IPS DF 6.9 (cell line): Measurements from ENCODE around the gene SETD1A.
"Not testable (repeated sequence)": the region's sequence is repeated elsewhere in the genome, so short reads cannot be mapped to it uniquely, and the experiment has no call there.

Experiments
- DNase-seq: peaks from one replicate; pipeline ENCODE4 v3.0.0-alpha.2; 2013; ENCODE audit warnings: low read depth, low spot score
- H3K27ac ChIP-seq: one replicate; pipeline ENCODE4 v1.5.1; 2013; ENCODE audit warnings: low read length, control low read depth
- H3K27me3 ChIP-seq: 2 replicates; pipeline ENCODE4 v1.6.1; 2013; ENCODE audit warnings: mild to moderate bottlenecking, low read length; ENCODE audit not compliant: control insufficient read depth, insufficient read depth
- H3K36me3 ChIP-seq: 2 replicates; pipeline ENCODE4 v1.6.1; 2013; ENCODE audit warnings: low read length; ENCODE audit not compliant: control insufficient read depth, insufficient read depth
- H3K4me1 ChIP-seq: 2 replicates; pipeline ENCODE4 v1.6.1; 2013; ENCODE audit warnings: low read length; ENCODE audit not compliant: control insufficient read depth, insufficient read depth
- H3K4me3 ChIP-seq: 2 replicates; pipeline ENCODE4 v1.5.1; 2013; ENCODE audit warnings: mild to moderate bottlenecking, low read length
- H3K9me3 ChIP-seq: 2 replicates; pipeline ENCODE4 v1.6.1; 2013; ENCODE audit warnings: low read length, inconsistent platforms; ENCODE audit not compliant: control insufficient read depth, insufficient read depth
- WGBS: extraction: QIAGEN DNeasy Blood & Tissue Kit; methylation state at CpG from one replicate; pipeline ENCODE4 v1.1.7; 2013; ENCODE audit warnings: mixed read lengths, missing lambda C conversion rate; ENCODE audit not compliant: insufficient read length, insufficient coverage; 5-methylcytosine and 5-hydroxymethylcytosine counted together

Gene SETD1A

DNA sequence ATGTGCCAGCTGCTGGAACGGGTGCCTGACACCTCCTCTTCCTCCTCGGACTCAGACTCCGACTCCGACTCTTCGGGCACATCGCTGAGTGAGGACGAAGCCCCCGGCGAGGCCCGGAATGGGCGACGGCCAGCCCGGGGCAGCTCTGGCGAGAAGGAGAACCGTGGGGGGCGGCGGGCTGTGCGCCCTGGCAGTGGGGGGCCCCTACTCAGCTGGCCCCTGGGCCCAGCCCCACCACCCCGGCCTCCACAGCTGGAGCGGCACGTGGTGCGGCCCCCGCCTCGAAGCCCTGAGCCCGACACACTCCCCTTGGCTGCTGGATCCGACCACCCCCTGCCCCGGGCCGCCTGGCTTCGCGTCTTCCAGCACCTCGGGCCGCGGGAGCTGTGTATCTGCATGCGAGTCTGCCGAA lies 27.4 kb upstream of the SETD1A start:
- Histone ChIP-seq H3K4me3 (no peak overlapping the region), H3K4me1 (peaks cover 3% of the 10 kb centered on the region; the same call in 1 of the 2 replicates), H3K27ac (no peak overlapping the region), H3K9me3 (no peaks in the 10 kb centered on the region), H3K27me3 (no peaks in the 10 kb centered on the region), H3K36me3 (peaks cover 25% of the 10 kb centered on the region)
- WGBS = no CpG with 5 or more reads among the region's 35 CpGs
- no peak for DNase-seq

DNA sequence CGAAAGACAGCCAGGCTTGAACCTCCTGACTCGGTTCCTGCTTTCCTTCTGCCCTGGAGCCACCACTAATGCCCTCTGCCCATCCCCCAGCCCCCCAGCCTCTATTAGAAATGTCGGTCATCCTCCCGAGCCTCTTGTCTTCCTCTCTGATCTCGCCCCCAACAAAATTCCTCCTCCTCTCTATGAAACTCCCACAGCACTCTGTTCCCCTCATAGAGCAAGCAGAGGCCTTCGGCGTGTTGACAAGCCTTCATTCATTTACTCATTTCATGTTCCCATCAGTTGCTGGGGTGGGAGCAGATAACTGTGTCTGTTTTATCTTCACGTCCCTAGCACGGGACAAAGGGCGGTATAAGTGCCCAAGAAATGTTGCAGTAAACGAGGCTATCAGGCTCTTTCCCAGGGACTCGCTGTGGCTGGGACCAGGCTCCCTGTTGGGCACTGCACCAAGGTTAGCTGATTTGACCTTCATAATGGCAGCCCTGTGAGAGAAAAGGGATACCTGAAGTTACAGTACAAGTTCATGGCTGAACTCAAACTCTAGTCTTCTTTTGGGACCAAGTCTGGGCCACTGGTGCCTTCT lies 26.4 kb upstream of the SETD1A start:
- WGBS = no CpG with 5 or more reads among the region's 12 CpGs
- Histone ChIP-seq H3K36me3 (peaks cover 31% of the 10 kb centered on the region), H3K9me3 (no peaks in the 10 kb centered on the region), H3K27ac (no peak overlapping the region), H3K4me3 (no peak overlapping the region), H3K27me3 (no peaks in the 10 kb centered on the region), H3K4me1 (peaks cover 3% of the 10 kb centered on the region; the same call in 1 of the 2 replicates)
- DNase-seq = no peak

DNA sequence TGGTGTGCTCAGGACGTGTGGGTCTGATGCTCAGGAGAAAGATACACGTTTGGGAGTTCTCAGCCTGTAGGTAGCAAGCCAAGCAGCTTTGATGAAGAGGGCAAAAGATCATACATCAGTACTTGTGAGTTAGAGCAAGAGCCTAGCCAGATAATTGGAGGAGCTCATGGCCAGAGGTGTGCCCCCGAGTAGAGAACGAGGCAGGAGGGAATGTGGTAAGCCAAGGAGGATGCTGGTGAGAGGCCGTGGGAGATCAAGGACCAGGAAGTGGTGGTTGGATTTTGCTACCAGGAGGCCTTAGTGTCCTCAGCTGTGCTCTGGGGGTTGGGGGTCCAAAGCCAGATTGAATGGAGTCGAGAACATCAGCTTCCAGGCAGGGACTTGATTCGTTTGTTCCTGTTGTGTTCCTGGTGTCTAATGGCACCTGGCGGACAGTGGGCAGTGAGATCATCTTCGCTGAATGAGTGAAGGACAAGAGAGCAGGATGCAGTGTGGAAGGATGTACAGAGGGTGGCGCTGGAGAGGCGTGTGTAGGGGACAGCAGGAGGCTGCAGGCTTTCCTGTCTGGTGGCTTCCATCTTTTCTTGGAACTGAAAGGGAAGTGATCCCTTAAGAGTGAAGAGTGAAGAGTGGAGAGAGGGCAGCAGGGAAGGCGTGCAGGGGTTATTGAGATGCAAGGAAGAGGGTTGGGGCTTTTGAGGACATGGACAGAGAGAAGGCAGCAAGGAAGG lies 22.6 kb upstream of the SETD1A start:
- no peaks in the 10 kb centered on the region for H3K27me3 ChIP-seq
- H3K4me1 ChIP-seq = no peaks in the 10 kb centered on the region
- H3K4me3 ChIP-seq = no peak overlapping the region
- H3K36me3 ChIP-seq = peaks cover 22% of the 10 kb centered on the region; the same call in 1 of the 2 replicates
- no peaks in the 10 kb centered on the region for H3K9me3 ChIP-seq
- WGBS = no CpG with 5 or more reads among the region's 12 CpGs
- no peak overlapping the region for H3K27ac ChIP-seq
- no peak for DNase-seq

DNA sequence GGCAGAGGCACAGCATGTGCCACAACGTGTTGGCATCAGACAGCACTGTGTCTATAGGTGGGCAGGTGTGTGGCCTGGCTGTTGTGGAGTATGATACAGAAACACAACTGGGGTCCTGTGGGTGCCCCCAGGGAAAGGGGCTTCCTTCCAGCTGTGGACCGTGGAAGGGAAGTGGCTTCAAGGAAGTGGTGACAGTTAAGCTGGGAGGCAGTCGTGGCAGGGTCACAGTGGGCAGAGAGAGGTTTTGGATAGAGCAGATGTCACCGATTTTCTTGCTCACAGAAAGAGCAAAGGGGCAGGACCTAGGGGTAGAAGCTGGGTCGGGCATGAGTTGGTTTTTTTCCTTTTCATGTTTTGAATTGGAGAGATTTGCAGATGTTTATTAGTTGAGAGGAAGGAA lies 19.9 kb upstream of the SETD1A start:
- Histone ChIP-seq H3K4me3 (no peak overlapping the region), H3K4me1 (peaks cover 3% of the 10 kb centered on the region; the same call in 1 of the 2 replicates), H3K9me3 (no peaks in the 10 kb centered on the region), H3K27me3 (no peaks in the 10 kb centered on the region), H3K36me3 (peaks cover 8% of the 10 kb centered on the region; the same call in 1 of the 2 replicates), H3K27ac (no peak overlapping the region)
- no peak for DNase-seq
- WGBS = no CpG with 5 or more reads among the region's 5 CpGs

DNA sequence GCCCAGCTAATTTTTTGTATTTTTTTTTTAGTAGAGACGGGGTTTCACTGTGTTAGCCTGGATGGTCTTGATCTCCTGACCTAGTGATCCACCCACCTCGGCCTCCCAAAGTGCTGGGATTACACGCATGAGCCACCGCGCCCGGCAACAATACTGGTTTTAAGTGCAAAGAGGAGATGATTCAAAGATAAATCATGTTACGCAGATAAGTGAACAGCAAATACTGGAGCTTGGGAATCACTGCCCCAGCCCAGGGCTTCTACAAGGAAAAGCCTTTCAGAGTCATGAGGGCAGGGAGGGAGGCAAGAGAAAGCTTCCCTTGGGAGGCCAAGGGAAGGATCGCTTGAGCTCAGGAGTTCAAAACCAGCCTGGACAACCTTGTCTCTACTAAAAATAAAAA lies 18.0 kb upstream of the SETD1A start:
- not testable (repeated sequence) for H3K27ac ChIP-seq
- H3K36me3 ChIP-seq = peaks cover 14% of the 10 kb centered on the region

DNA sequence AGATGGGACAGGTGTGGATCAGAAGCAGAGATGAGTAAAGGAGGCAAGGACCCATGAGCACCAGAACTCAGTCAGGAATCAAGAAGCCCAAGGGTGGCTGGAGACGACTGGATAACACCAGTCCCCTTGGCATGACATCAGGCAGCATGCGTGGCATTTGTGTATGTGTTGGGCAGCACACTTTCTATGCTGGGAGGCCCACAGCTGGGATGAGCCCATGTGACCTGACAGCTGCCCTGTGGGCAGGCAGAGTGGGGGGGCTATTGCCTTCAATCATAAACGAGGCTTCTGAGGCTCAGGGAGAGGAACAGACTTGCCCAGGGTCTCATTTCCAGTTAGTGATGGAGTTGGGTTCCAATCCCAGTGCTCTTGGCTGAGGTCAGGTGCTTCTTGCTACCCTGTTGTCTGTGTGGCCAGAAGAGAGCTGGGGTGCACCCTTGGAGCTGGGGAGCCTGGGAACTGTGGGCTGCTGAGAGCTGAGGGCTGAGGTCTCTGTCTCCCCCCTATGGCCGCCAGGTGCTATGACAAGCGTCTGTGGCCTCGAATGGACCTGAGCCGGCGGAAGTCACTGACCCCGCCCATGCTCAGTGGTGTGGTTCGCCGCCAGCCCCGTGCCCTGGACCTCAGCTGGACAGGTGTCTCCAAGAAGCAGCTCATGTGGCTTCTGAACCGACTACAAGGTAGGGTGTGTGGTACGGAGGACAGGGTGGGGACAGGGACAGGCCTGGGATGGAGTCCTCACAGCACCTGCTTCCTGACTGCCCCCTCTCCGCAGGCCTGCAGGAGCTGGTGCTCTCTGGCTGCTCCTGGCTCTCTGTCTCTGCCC lies 15.7 kb upstream of the SETD1A start:
- Histone ChIP-seq H3K4me1 (peaks cover 6% of the 10 kb centered on the region), H3K27me3 (no peaks in the 10 kb centered on the region), H3K36me3 (peaks cover 11% of the 10 kb centered on the region), H3K27ac (no peak overlapping the region), H3K9me3 (no peaks in the 10 kb centered on the region), H3K4me3 (no peak overlapping the region)
- no CpG with 5 or more reads among the region's 15 CpGs for WGBS
- no peak for DNase-seq

More for the DNA sequence above, 18.0 kb upstream of the SETD1A start:
- H3K4me1 ChIP-seq, DNase-seq, H3K4me3 ChIP-seq, H3K27me3 ChIP-seq, H3K9me3 ChIP-seq: not testable (repeated sequence)
- WGBS = no CpG with 5 or more reads among the region's 8 CpGs

DNA sequence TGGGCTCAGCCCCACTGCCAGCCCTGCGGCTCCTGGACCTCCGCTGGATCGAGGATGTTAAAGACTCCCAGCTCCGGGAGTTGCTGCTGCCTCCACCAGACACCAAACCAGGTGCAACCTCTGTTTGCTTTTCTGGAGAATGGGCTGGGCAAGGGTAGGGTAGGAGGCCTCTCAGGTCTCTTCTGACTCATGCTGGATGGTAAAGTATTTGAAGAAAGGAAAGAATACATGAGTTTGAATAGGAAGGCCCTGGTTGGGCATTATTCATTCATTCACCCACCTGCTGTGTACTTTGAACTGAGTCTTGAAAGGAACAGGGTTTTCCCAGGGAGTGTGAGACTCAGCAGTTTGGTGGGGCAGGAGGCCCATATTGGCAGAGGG lies 15.1 kb upstream of the SETD1A start:
- Histone ChIP-seq H3K27ac (no peak overlapping the region), H3K4me1 (peaks cover 8% of the 10 kb centered on the region), H3K9me3 (no peaks in the 10 kb centered on the region), H3K4me3 (no peak overlapping the region), H3K36me3 (peaks cover 12% of the 10 kb centered on the region), H3K27me3 (no peaks in the 10 kb centered on the region)
- no peak for DNase-seq
- no CpG with 5 or more reads among the region's 4 CpGs for WGBS

DNA sequence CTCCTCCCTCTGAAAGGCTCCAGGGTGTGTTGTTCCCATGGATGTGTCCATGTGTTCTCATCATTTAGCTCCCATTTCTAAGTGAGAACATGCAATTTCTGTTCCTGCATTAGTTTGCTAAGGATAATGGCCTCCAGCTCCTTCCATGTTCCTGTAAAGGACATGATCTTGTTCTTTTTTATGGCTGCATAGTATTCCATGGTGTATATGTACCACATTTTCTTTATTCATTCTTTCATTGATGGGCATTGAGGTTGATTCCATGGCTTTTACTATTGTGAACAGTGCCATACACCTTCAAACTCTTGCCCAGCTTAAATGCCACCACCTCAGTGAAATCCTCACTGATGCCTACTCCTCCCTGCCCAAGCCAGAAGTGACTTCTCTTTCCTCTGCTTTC lies 13.2 kb upstream of the SETD1A start:
- Histone ChIP-seq H3K9me3 (no peaks in the 10 kb centered on the region), H3K27ac (no peak overlapping the region), H3K27me3 (no peaks in the 10 kb centered on the region), H3K4me3 (no peak overlapping the region), H3K4me1 (peaks cover 8% of the 10 kb centered on the region), H3K36me3 (peaks cover 12% of the 10 kb centered on the region)
- DNase-seq = no peak

DNA sequence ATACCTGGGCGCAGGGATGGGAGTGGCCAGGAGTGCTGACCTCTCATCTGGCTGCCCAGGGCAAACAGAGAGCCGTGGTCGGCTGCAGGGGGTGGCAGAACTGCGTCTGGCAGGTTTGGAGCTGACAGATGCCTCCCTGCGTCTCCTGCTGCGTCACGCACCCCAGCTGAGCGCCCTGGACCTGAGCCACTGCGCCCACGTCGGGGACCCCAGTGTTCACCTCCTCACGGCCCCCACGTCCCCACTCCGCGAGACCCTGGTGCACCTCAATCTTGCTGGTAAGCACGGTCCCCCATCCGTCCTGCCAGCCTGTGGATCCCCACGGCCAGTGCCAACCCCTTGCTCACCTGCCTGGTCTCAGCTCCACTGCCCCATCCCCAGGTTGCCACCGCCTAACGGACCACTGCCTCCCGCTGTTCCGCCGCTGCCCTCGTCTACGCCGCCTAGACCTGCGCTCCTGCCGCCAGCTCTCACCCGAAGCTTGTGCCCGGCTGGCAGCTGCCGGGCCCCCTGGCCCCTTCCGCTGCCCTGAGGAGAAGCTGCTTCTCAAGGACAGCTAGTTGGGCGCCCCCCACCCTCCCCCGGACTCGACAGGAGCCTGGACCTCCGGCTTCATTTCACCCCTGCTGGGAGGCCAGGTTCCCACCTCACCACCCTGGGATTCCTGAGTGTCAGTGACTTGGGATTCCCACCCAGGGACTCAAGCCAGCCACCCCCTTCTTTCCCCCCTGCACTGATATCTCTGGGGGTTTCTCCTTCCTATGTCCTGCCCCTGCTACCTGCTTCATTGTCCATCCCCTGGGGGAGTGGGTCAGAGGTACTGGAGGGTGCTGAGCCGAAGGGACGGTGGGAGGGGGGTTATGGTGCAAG lies 10.6 kb upstream of the SETD1A start:
- no peaks in the 10 kb centered on the region for H3K9me3 ChIP-seq
- H3K27me3 ChIP-seq = no peaks in the 10 kb centered on the region
- DNase-seq = no peak
- WGBS = no CpG with 5 or more reads among the region's 38 CpGs
- peaks cover 12% of the 10 kb centered on the region for H3K36me3 ChIP-seq
- H3K4me1 ChIP-seq = peaks cover 11% of the 10 kb centered on the region
- no peak overlapping the region for H3K4me3 ChIP-seq
- H3K27ac ChIP-seq = no peak overlapping the region

DNA sequence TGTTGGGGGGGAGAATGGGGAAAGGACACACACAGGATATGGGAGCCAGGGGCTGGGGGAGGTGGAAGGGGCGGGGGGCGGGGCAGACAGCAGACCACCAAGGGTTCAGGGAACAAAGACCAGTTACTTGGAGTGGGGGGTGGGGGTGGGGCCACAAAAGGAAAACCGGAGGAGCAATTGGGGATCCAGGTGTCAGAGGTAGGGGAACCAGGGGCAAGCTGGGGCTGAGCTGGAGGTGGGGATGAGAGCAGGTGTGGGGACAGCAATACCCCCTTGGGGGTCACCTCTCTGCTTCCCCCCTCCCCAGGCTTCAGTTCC lies 10.1 kb upstream of the SETD1A start:
- Histone ChIP-seq H3K36me3 (peaks cover 12% of the 10 kb centered on the region), H3K4me3 (peak overlapping the region; percentile 42; the same call in 1 of the 2 replicates), H3K9me3 (no peaks in the 10 kb centered on the region), H3K4me1 (peaks cover 8% of the 10 kb centered on the region), H3K27ac (no peak overlapping the region), H3K27me3 (no peaks in the 10 kb centered on the region)
- DNase-seq = no peak
- WGBS = no CpG with 5 or more reads among the region's 3 CpGs
